HepG2 (cell line): Measurements from ENCODE around the gene ADARB2. TPM values are rescaled to one million over a fixed set of nuclear protein-coding genes. Genes with fewer than 3 reads are reported as not detected.

Source experiments
- ATAC-seq: fragments of 200-7000 bp; cut with Tn5 transposase; 3 replicates; pipeline ENCODE4 v1.9.1; 2020; ENCODE audit warnings: mild to moderate bottlenecking, moderate library complexity
- BruUV-seq: library from RNA; stranded (reverse); fragments of 400-500 nt; replicated peaks from 2 replicates; lab custom pipeline; 2021; lab: Mats Ljungman, UMichigan
- CTCF ChIA-PET: fragments of 300-600 bp; formaldehyde crosslinking; extraction: SDS; loops from one replicate; lab custom pipeline; 2021; ENCODE audit warnings: low total read pairs, inconsistent platforms, low intra/inter-chr PET ratio; lab: Yijun Ruan, JAX
- POLR2A ChIA-PET: fragments of 350-600 bp; sonication (Branson Sonifier 250); formaldehyde crosslinking; loops from one replicate; lab custom pipeline; 2020; ENCODE audit warnings: antibody characterized with exemption, inconsistent platforms; lab: Yijun Ruan, JAX
- DNase-seq: peaks from one replicate; pipeline ENCODE4 v3.0.0-alpha.2; 2015; ENCODE audit warnings: low spot score
- FAIRE-seq: peaks from 3 replicates; lab custom pipeline; 2011; peaks lifted over from hg19 to GRCh38; lab: Jason Lieb, UNC
- H2AFZ ChIP-seq: one replicate; pipeline ENCODE4 v1.6.1; 2011; ENCODE audit warnings: low read length, inconsistent platforms
- H3K27ac ChIP-seq: fragments of 300-600 bp; 3 replicates; pipeline ENCODE4 v1.8.0; 2011; ENCODE audit warnings: mixed run types, mild to moderate bottlenecking, mixed read lengths, low read length, inconsistent platforms; ENCODE audit not compliant: insufficient read depth; ENCODE audit errors: extremely low read length
- H3K27me3 ChIP-seq, 2 experiments: fragments of 200-600 bp in 1 of 2; 2 replicates in 1 of 2; 3 replicates in 1 of 2; pipeline versions ENCODE4 v1.6.0 to v1.8.0; 2011; ENCODE audit warnings: low read length in 2 of 2, mild to moderate bottlenecking in 2 of 2, moderate library complexity in 2 of 2, inconsistent platforms in 1 of 2; ENCODE audit not compliant: insufficient read depth in 2 of 2, control insufficient read depth in 1 of 2
- H3K36me3 ChIP-seq, 2 experiments: fragments of 200-600 bp in 1 of 2; replicated peaks in 1 of 2; 2 replicates in 1 of 2; 3 replicates in 1 of 2; pipeline versions ENCODE4 v1.5.1 to v1.8.0; 2011; ENCODE audit warnings: low read length in 2 of 2, inconsistent platforms in 1 of 2; ENCODE audit not compliant: insufficient read depth in 2 of 2, control insufficient read depth in 1 of 2
- H3K4me1 ChIP-seq: 2 replicates; pipeline ENCODE4 v1.5.1; 2012; ENCODE audit warnings: low read length, inconsistent platforms; ENCODE audit not compliant: insufficient read depth
- H3K4me2 ChIP-seq: 2 replicates; pipeline ENCODE4 v1.6.0; 2011; ENCODE audit warnings: low read depth, low read length, inconsistent platforms
- H3K4me3 ChIP-seq, 3 experiments: fragments of 200-600 bp in 1 of 3; sonication (generic), shearing (Covaris generic) in 1 of 3; replicated peaks in 1 of 3; 2 replicates each; pipeline ENCODE4 v1.5.1; 2011 to 2016; ENCODE audit warnings: low read length in 3 of 3, inconsistent platforms in 2 of 3, low read depth in 2 of 3, mild to moderate bottlenecking in 2 of 3, control low read depth in 1 of 3, mixed read lengths in 1 of 3; ENCODE audit not compliant: insufficient read depth in 1 of 3
- H3K79me2 ChIP-seq: one replicate; pipeline ENCODE4 v1.6.1; 2011; ENCODE audit warnings: low read length, inconsistent platforms; ENCODE audit not compliant: insufficient read depth
- H3K9ac ChIP-seq: 2 replicates; pipeline ENCODE4 v1.6.0; 2011; ENCODE audit warnings: mild to moderate bottlenecking, low read depth, low read length, inconsistent platforms; ENCODE audit not compliant: insufficient read depth
- H3K9me3 ChIP-seq: 2 replicates; pipeline ENCODE4 v1.5.1; 2012; ENCODE audit warnings: mild to moderate bottlenecking, low read length
- H4K20me1 ChIP-seq: 2 replicates; pipeline ENCODE4 v1.6.0; 2011; ENCODE audit warnings: inconsistent platforms, mild to moderate bottlenecking, low read length, moderate library complexity; ENCODE audit not compliant: insufficient read depth
- AGO2 ChIP-seq: fragments of 200-400 bp; formaldehyde crosslinking; optimal IDR thresholded peaks from 2 replicates; pipeline ENCODE3; 2017; ENCODE audit warnings: mild to moderate bottlenecking, low read depth, low read length, moderate library complexity
- GATAD2A ChIP-seq: IDR thresholded peaks from 2 replicates; pipeline ENCODE4 v1.6.1; 2016
- HOXA5 ChIP-seq: sonication (generic); formaldehyde crosslinking; IDR thresholded peaks from 2 replicates; pipeline ENCODE4 v1.4.0; 2020; ENCODE audit warnings: missing genetic modification reagents
- PHF5A ChIP-seq: IDR thresholded peaks from one replicate; pipeline ENCODE4 v1.6.1; 2018; ENCODE audit warnings: low read depth, missing genetic modification reagents; ENCODE audit not compliant: unreplicated experiment
- RXRA ChIP-seq: sonication (generic); formaldehyde crosslinking; IDR thresholded peaks from 2 replicates; pipeline ENCODE4 v1.5.1; 2020; ENCODE audit warnings: missing genetic modification reagents
- STAG1 ChIP-seq: sonication (generic); formaldehyde crosslinking; IDR thresholded peaks from 2 replicates; pipeline ENCODE4 v1.4.0; 2020; ENCODE audit warnings: missing genetic modification reagents
- ZBTB26 ChIP-seq: IDR thresholded peaks from 2 replicates; pipeline ENCODE4 v1.6.1; 2016; ENCODE audit warnings: missing compliant biosample characterization, missing genetic modification reagents, borderline replicate concordance
- ZNF761 ChIP-seq: sonication (generic); formaldehyde crosslinking; conservative IDR thresholded peaks from 2 replicates; pipeline ENCODE4 v1.4.0; 2020; ENCODE audit warnings: mild to moderate bottlenecking, missing genetic modification reagents
- WGBS: methylation state at CpG from one replicate; pipeline ENCODE4 v1.1.6; 2017; ENCODE audit warnings: low lambda C conversion rate; 5-methylcytosine and 5-hydroxymethylcytosine counted together
- in situ Hi-C: cut with HindIII; loops from 2 replicates; pipeline ENCODE4 v1.10.0; 2017; ENCODE audit warnings: low pct_unique_long_range_greater_than_20kb; ENCODE audit not compliant: extremely low pct_ligation_motif_present
- intact Hi-C: fragments of 100-400 bp; cut with micrococcal nuclease; formaldehyde crosslinking; loops from one replicate; pipeline ENCODE4 v1.10.0; 2022; ENCODE audit not compliant: unreplicated experiment
- polyA plus RNA-seq, 8 experiments: library from polyadenylated mRNA; depleted of rRNA in 3 of 8; stranded (reverse) in 7 of 8; unstranded in 1 of 8; fragments of >200 nt; fragmentation: Illumina TruSeq in 4 of 8; extraction: Trizol in 4 of 8; gene quantifications; 2 replicates each; pipeline versions ENCODE4 v1.2.1 to v1.2.3, GENCODE V29; 2011 to 2016; ENCODE audit warnings: low read depth in 4 of 8, missing spikeins in 1 of 8, mixed read lengths in 1 of 8; ENCODE audit not compliant: insufficient read depth in 1 of 8
- total RNA-seq, 5 experiments: library from RNA; depleted of rRNA; stranded (reverse); fragments of >200 nt; fragmentation: Illumina TruSeq; extraction: Trizol; gene quantifications; 2 replicates each; pipeline ENCODE4 v1.2.3, GENCODE V29; 2016; ENCODE audit warnings: low read depth in 1 of 5

The ADARB2 gene
- total and polyA plus RNA-seq, 2 of the 13 experiments (the other 11 are each of a cell fraction or from before 2014, with no cell fraction given), result not detected

GRCh38 chr10:1488970-1489548, 248.3 kb downstream of the ADARB2 start:
- ATAC-seq, result no peak
- intact Hi-C loops (no loop called here), in situ Hi-C loops (no loop called here)
- H3K27me3 ChIP-seq, result no peaks in the 10 kb centered on the region; a peak in 2 of 5 replicates
- no peak overlapping the region for H3K27ac ChIP-seq
- H3K9me3 ChIP-seq, result no peaks in the 10 kb centered on the region
- H4K20me1 ChIP-seq, result no peaks in the 10 kb centered on the region
- H3K36me3 ChIP-seq, result no peaks in the 10 kb centered on the region
- H2AFZ ChIP-seq, result no peak overlapping the region
- POLR2A ChIA-PET, result no interaction called here
- WGBS, result 21% methylated on average over 11 of the region's 20 CpGs
- no peaks in the 10 kb centered on the region for H3K79me2 ChIP-seq
- no peak overlapping the region for H3K9ac ChIP-seq
- H3K4me1 ChIP-seq, result no peaks in the 10 kb centered on the region
- H3K4me3 ChIP-seq, result no peak overlapping the region
- CTCF ChIA-PET, result no interaction called here
- no TSS peak for BruUV-seq
- no peak for TF ChIP-seq GATAD2A (CRISPR knock-in tag)
- no peak for TF ChIP-seq AGO2
- no peak for DNase-seq
- no peak overlapping the region for H3K4me2 ChIP-seq
- FAIRE-seq, result no peak

- TF ChIP-seq ZBTB26 (CRISPR knock-in tag) (no peak), ZNF761 (no peak), STAG1 (CRISPR knock-in tag) (no peak), HOXA5 (no peak), RXRA (CRISPR knock-in tag) (no peak), PHF5A (no peak)
- ChIA-PET POLR2A (no interaction called here), CTCF (no interaction called here)
- H2AFZ ChIP-seq, result no peak overlapping the region
- H3K9ac ChIP-seq, result no peak overlapping the region
- no peak overlapping the region for H3K4me2 ChIP-seq
- H3K9me3 ChIP-seq, result no peaks in the 10 kb centered on the region
- in situ Hi-C loops (no loop called here), intact Hi-C loops (no loop called here)
- BruUV-seq, result no TSS peak
- H3K27me3 ChIP-seq, result no peaks in the 10 kb centered on the region; a peak in 1 of 5 replicates
- DNase-seq, result no peak
- ATAC-seq, result no peak
- no peaks in the 10 kb centered on the region for H3K79me2 ChIP-seq
- no peaks in the 10 kb centered on the region for H4K20me1 ChIP-seq
- 10% methylated on average over 13 of the region's 14 CpGs for WGBS
- no peaks in the 10 kb centered on the region for H3K4me1 ChIP-seq
- no peak overlapping the region for H3K27ac ChIP-seq
- H3K4me3 ChIP-seq, result no peak overlapping the region
- no peaks in the 10 kb centered on the region for H3K36me3 ChIP-seq
- no peak for FAIRE-seq
Measured at GRCh38 chr10:1486841-1487687, 250.3 kb downstream of the ADARB2 start.
